Measurements from ENCODE around the gene TNPO1.

Gene TNPO1

GRCh38 chr5:72818866-72819534 lies 2.5 kb downstream of the TNPO1 start:
- Histone ChIP-seq H3K4me1 (ENCODE audit: control insufficient read depth in 1 of 2, insufficient read depth in 2 of 2, low read length in 2 of 2) (peaks cover 0 to 2% of the 10 kb centered on the region in 2 experiments), H2BK12ac (ENCODE audit: low read length) (no peak overlapping the region), H2BK5ac (ENCODE audit: low read depth, low read length, poor library complexity) (no peak overlapping the region), H3K27ac (ENCODE audit: low read depth, low read length) (peak overlapping the region; percentile 22), H4K91ac (ENCODE audit: low read depth, low read length) (no peak overlapping the region), H3K23ac (ENCODE audit: low read length) (no peak overlapping the region), H2AK5ac (ENCODE audit: low read length) (no peak overlapping the region), H2AFZ (ENCODE audit: insufficient read depth, low read length, poor library complexity) (no peak overlapping the region), H3K79me1 (ENCODE audit: low read length) (peaks cover 11% of the 10 kb centered on the region), H3K4me3 (ENCODE audit: low read depth, low read length) (no peak overlapping the region), H3K27me3 (ENCODE audit: insufficient read depth, low read length) (no peaks in the 10 kb centered on the region), H3K14ac (ENCODE audit: low read length) (no peak overlapping the region), H3K9me3 (ENCODE audit: insufficient read depth, low read depth, low read length) (no peaks in the 10 kb centered on the region), H3K4me2 (ENCODE audit: low read length) (peak overlapping the region; percentile 77), H3K4ac (ENCODE audit: low read depth, low read length) (peak overlapping the region; percentile 58), H2BK120ac (ENCODE audit: insufficient read depth, low read length, poor library complexity) (no peak overlapping the region), H3K18ac (ENCODE audit: low read length) (no peak overlapping the region), H3K79me2 (ENCODE audit: control insufficient read depth, insufficient read depth, low read length, poor library complexity) (peaks cover 18% of the 10 kb centered on the region), H3K9ac (ENCODE audit: low read length) (no peak overlapping the region), H3K36me3 (ENCODE audit: control insufficient read depth in 1 of 2, insufficient read depth in 2 of 2, low read length in 2 of 2) (no peaks in the 10 kb centered on the region), H4K12ac (ENCODE audit: low read depth, low read length) (no peak overlapping the region), H4K8ac (ENCODE audit: low read depth, low read length) (no peak overlapping the region)
- DNase-seq = peak; percentile 54 to 75
- no CpG with 5 or more reads among the region's 5 CpGs for WGBS (ENCODE audit: extremely low coverage, insufficient coverage, insufficient read length)

GRCh38 chr5:72821776-72822175 lies 5.3 kb downstream of the TNPO1 start:
- no peak overlapping the region for H3K23ac ChIP-seq (ENCODE audit: low read length)
- peaks cover 5% of the 10 kb centered on the region for H3K79me1 ChIP-seq (ENCODE audit: low read length)
- no peak overlapping the region for H3K27ac ChIP-seq (ENCODE audit: low read depth, low read length)
- H4K12ac ChIP-seq (ENCODE audit: low read depth, low read length) = no peak overlapping the region
- H3K18ac ChIP-seq (ENCODE audit: low read length) = no peak overlapping the region
- no peak overlapping the region for H4K91ac ChIP-seq (ENCODE audit: low read depth, low read length)
- H3K4me2 ChIP-seq (ENCODE audit: low read length) = no peak overlapping the region
- H2AK5ac ChIP-seq (ENCODE audit: low read length) = no peak overlapping the region
- no peak overlapping the region for H3K4ac ChIP-seq (ENCODE audit: low read depth, low read length)
- no peaks in the 10 kb centered on the region for H3K27me3 ChIP-seq (ENCODE audit: insufficient read depth, low read length)
- H2BK120ac ChIP-seq (ENCODE audit: insufficient read depth, low read length, poor library complexity) = no peak overlapping the region
- peaks cover 0 to 6% of the 10 kb centered on the region in 2 experiments for H3K36me3 ChIP-seq (ENCODE audit: control insufficient read depth in 1 of 2, insufficient read depth in 2 of 2, low read length in 2 of 2)
- no peak overlapping the region for H3K9ac ChIP-seq (ENCODE audit: low read length)
- no peak overlapping the region for H2BK12ac ChIP-seq (ENCODE audit: low read length)
- no peaks in the 10 kb centered on the region for H3K9me3 ChIP-seq (ENCODE audit: insufficient read depth, low read depth, low read length)
- H3K4me3 ChIP-seq (ENCODE audit: low read depth, low read length) = no peak overlapping the region
- H3K79me2 ChIP-seq (ENCODE audit: control insufficient read depth, insufficient read depth, low read length, poor library complexity) = peaks cover 15% of the 10 kb centered on the region
- H3K4me1 ChIP-seq (ENCODE audit: control insufficient read depth in 1 of 2, insufficient read depth in 2 of 2, low read length in 2 of 2) = peaks cover 0 to 2% of the 10 kb centered on the region in 2 experiments
- no peak overlapping the region for H2BK5ac ChIP-seq (ENCODE audit: low read depth, low read length, poor library complexity)
- H3K14ac ChIP-seq (ENCODE audit: low read length) = no peak overlapping the region
- no peak overlapping the region for H2AFZ ChIP-seq (ENCODE audit: insufficient read depth, low read length, poor library complexity)
- no peak for DNase-seq
- no peak overlapping the region for H4K8ac ChIP-seq (ENCODE audit: low read depth, low read length)
- no CpG with 5 or more reads among the region's 2 CpGs for WGBS (ENCODE audit: extremely low coverage, insufficient coverage, insufficient read length)

GRCh38 chr5:72822944-72823343 lies 6.5 kb downstream of the TNPO1 start:
- no CpG with 5 or more reads among the region's 2 CpGs for WGBS (ENCODE audit: extremely low coverage, insufficient coverage, insufficient read length)
- Histone ChIP-seq H3K27me3 (ENCODE audit: insufficient read depth, low read length) (no peaks in the 10 kb centered on the region), H2AK5ac (ENCODE audit: low read length) (no peak overlapping the region), H3K79me1 (ENCODE audit: low read length) (no peaks in the 10 kb centered on the region), H3K36me3 (ENCODE audit: control insufficient read depth in 1 of 2, insufficient read depth in 2 of 2, low read length in 2 of 2) (peaks cover 0 to 7% of the 10 kb centered on the region in 2 experiments), H2BK5ac (ENCODE audit: low read depth, low read length, poor library complexity) (no peak overlapping the region), H2BK12ac (ENCODE audit: low read length) (no peak overlapping the region), H3K9me3 (ENCODE audit: insufficient read depth, low read depth, low read length) (no peaks in the 10 kb centered on the region), H4K12ac (ENCODE audit: low read depth, low read length) (no peak overlapping the region), H3K4me2 (ENCODE audit: low read length) (no peak overlapping the region), H4K8ac (ENCODE audit: low read depth, low read length) (no peak overlapping the region), H3K23ac (ENCODE audit: low read length) (no peak overlapping the region), H3K4ac (ENCODE audit: low read depth, low read length) (peak overlapping the region; percentile 52), H3K18ac (ENCODE audit: low read length) (no peak overlapping the region), H3K4me3 (ENCODE audit: low read depth, low read length) (no peak overlapping the region), H3K14ac (ENCODE audit: low read length) (no peak overlapping the region), H2BK120ac (ENCODE audit: insufficient read depth, low read length, poor library complexity) (no peak overlapping the region), H3K4me1 (ENCODE audit: control insufficient read depth in 1 of 2, insufficient read depth in 2 of 2, low read length in 2 of 2) (peaks cover 0 to 3% of the 10 kb centered on the region in 2 experiments), H4K91ac (ENCODE audit: low read depth, low read length) (no peak overlapping the region), H3K9ac (ENCODE audit: low read length) (no peak overlapping the region), H3K27ac (ENCODE audit: low read depth, low read length) (no peak overlapping the region), H3K79me2 (ENCODE audit: control insufficient read depth, insufficient read depth, low read length, poor library complexity) (peaks cover 11% of the 10 kb centered on the region), H2AFZ (ENCODE audit: insufficient read depth, low read length, poor library complexity) (no peak overlapping the region)
- DNase-seq = no peak

- no peaks in the 10 kb centered on the region for H3K79me1 ChIP-seq (ENCODE audit: low read length)
- H3K4ac ChIP-seq (ENCODE audit: low read depth, low read length) = peak overlapping the region; percentile 80
- no peak overlapping the region for H2AK5ac ChIP-seq (ENCODE audit: low read length)
- no peak overlapping the region for H4K8ac ChIP-seq (ENCODE audit: low read depth, low read length)
- H2BK5ac ChIP-seq (ENCODE audit: low read depth, low read length, poor library complexity) = no peak overlapping the region
- H4K91ac ChIP-seq (ENCODE audit: low read depth, low read length) = no peak overlapping the region
- H3K18ac ChIP-seq (ENCODE audit: low read length) = no peak overlapping the region
- H3K27ac ChIP-seq (ENCODE audit: low read depth, low read length) = no peak overlapping the region
- H3K23ac ChIP-seq (ENCODE audit: low read length) = no peak overlapping the region
- H3K4me3 ChIP-seq (ENCODE audit: low read depth, low read length) = no peak overlapping the region
- no peak overlapping the region for H2AFZ ChIP-seq (ENCODE audit: insufficient read depth, low read length, poor library complexity)
- no peak overlapping the region for H2BK12ac ChIP-seq (ENCODE audit: low read length)
- H2BK120ac ChIP-seq (ENCODE audit: insufficient read depth, low read length, poor library complexity) = no peak overlapping the region
- no peaks in the 10 kb centered on the region for H3K9me3 ChIP-seq (ENCODE audit: insufficient read depth, low read depth, low read length)
- H3K4me2 ChIP-seq (ENCODE audit: low read length) = no peak overlapping the region
- H3K79me2 ChIP-seq (ENCODE audit: control insufficient read depth, insufficient read depth, low read length, poor library complexity) = peaks cover 4% of the 10 kb centered on the region
- DNase-seq = no peak
- H3K9ac ChIP-seq (ENCODE audit: low read length) = no peak overlapping the region
- no peak overlapping the region for H4K12ac ChIP-seq (ENCODE audit: low read depth, low read length)
- H3K27me3 ChIP-seq (ENCODE audit: insufficient read depth, low read length) = no peaks in the 10 kb centered on the region
- H3K36me3 ChIP-seq (ENCODE audit: control insufficient read depth in 1 of 2, insufficient read depth in 2 of 2, low read length in 2 of 2) = peaks cover 1 to 8% of the 10 kb centered on the region in 2 experiments
- peaks cover 0 to 2% of the 10 kb centered on the region in 2 experiments for H3K4me1 ChIP-seq (ENCODE audit: control insufficient read depth in 1 of 2, insufficient read depth in 2 of 2, low read length in 2 of 2)
- H3K14ac ChIP-seq (ENCODE audit: low read length) = no peak overlapping the region
Measured at GRCh38 chr5:72829707-72830106, 13.2 kb downstream of the TNPO1 start.
